Measurements from ENCODE around the gene IQCN. TPM values are rescaled to one million over a fixed set of nuclear protein-coding genes. Genes with fewer than 3 reads are reported as not detected.

The IQCN gene
- total RNA-seq, 1 experiment from 2014 or later, result 0.61 TPM

- no peak for TF ChIP-seq ZNF532 (CRISPR knock-in tag; IDR thresholded peaks at IDR 0.05; ENCODE audit: borderline replicate concordance)
- TF ChIP-seq SP1 (CRISPR knock-in tag; conservative IDR thresholded peaks at IDR 0.05), result no peak
- TF ChIP-seq GRHL2 (CRISPR knock-in tag; IDR thresholded peaks at IDR 0.05; ENCODE audit: insufficient replicate concordance, severe bottlenecking), result no peak
- TF ChIP-seq JAZF1 (CRISPR knock-in tag; IDR thresholded peaks at IDR 0.05), result no peak
- no peak for TF ChIP-seq ZNF281 (CRISPR knock-in tag; IDR thresholded peaks at IDR 0.05)
- TF ChIP-seq CREM (CRISPR knock-in tag; IDR thresholded peaks at IDR 0.05), result no peak
- TF ChIP-seq JUN (CRISPR knock-in tag; IDR thresholded peaks at IDR 0.05), result no peak
- TF ChIP-seq GABPB1 (CRISPR knock-in tag; IDR thresholded peaks at IDR 0.05), result no peak
- TF ChIP-seq PRDM15 (CRISPR knock-in tag; IDR thresholded peaks at IDR 0.05), result no peak
- TF ChIP-seq MLX (CRISPR knock-in tag; IDR thresholded peaks at IDR 0.05), result no peak
Measured at GRCh38 chr19:18265582-18265981, 8.7 kb downstream of the IQCN start (continued).

GRCh38 chr19:18264971-18265540, 9.2 kb downstream of the IQCN start:
- POLR2A ChIA-PET, result no interaction called here
- CTCF ChIA-PET, result interaction anchor here (1.3 kb wide), 1 partner anchor 15 kb away, joined by 3 read pairs; no protein-coding TSS in a partner anchor
- no peak overlapping the region for H3K4me3 Mint-ChIP-seq
- ATAC-seq, result no peak
- no peaks in the 10 kb centered on the region; the same call in 1 of the 2 replicates for H3K27me3 Mint-ChIP-seq (ENCODE audit: low read depth)
- H3K27ac Mint-ChIP-seq, result no peak overlapping the region
- H3K9me3 Mint-ChIP-seq, result peaks cover 8% of the 10 kb centered on the region
- H3K4me1 Mint-ChIP-seq, result no peaks in the 10 kb centered on the region
- DNase-seq (ENCODE audit: low spot score), result no peak
- H3K36me3 Mint-ChIP-seq, result no peaks in the 10 kb centered on the region
- TF ChIP-seq AFF4 (CRISPR knock-in tag; IDR thresholded peaks at IDR 0.05; ENCODE audit: borderline replicate concordance) (no peak), NFE2L1 (CRISPR knock-in tag; IDR thresholded peaks at IDR 0.05) (no peak), HMGA2 (CRISPR knock-in tag; IDR thresholded peaks at IDR 0.05) (no peak), ZNF416 (CRISPR knock-in tag; IDR thresholded peaks at IDR 0.05) (no peak), ZBTB43 (CRISPR knock-in tag; IDR thresholded peaks at IDR 0.05) (no peak), GTF2I (CRISPR knock-in tag; conservative IDR thresholded peaks at IDR 0.05) (no peak), FOXP1 (CRISPR knock-in tag; IDR thresholded peaks at IDR 0.05; ENCODE audit: borderline replicate concordance) (no peak), CBFB (CRISPR knock-in tag; IDR thresholded peaks at IDR 0.05; ENCODE audit: low read depth) (no peak), ATF3 (CRISPR knock-in tag; conservative IDR thresholded peaks at IDR 0.05) (no peak)

Measured in WTC11 (cell line).